KOPT-K1 (cell line): ENCODE data around the gene PRKAA2.

Experiments used
- H3K27ac ChIP-seq: fragments of 200-600 bp; sonication (generic); 2 replicates; pipeline ENCODE4 v1.5.1; 2016; ENCODE audit warnings: antibody characterized with exemption, mild to moderate bottlenecking, low read depth, low read length; ENCODE audit not compliant: poor library complexity, severe bottlenecking
- H3K36me3 ChIP-seq: fragments of 200-600 bp; sonication (generic); 2 replicates; pipeline ENCODE4 v1.5.1; 2017; ENCODE audit warnings: antibody characterized with exemption, mild to moderate bottlenecking, low read length, moderate library complexity; ENCODE audit not compliant: insufficient read depth
- H3K9me3 ChIP-seq: fragments of 200-600 bp; sonication (generic); 2 replicates; pipeline ENCODE4 v1.5.1; 2017; ENCODE audit warnings: antibody characterized with exemption, low read length, mild to moderate bottlenecking; ENCODE audit not compliant: insufficient read depth, poor library complexity, severe bottlenecking

The PRKAA2 gene

GRCh38 chr1:56644064-56644918, 823 bp upstream of the PRKAA2 start:
- Histone ChIP-seq H3K27ac (no peak overlapping the region), H3K36me3 (no peaks in the 10 kb centered on the region), H3K9me3 (no peaks in the 10 kb centered on the region)

GRCh38 chr1:56645677-56646305, 677 bp downstream of the PRKAA2 start:
- Histone ChIP-seq H3K27ac (no peak overlapping the region), H3K9me3 (no peaks in the 10 kb centered on the region), H3K36me3 (no peaks in the 10 kb centered on the region)

GRCh38 chr1:56646611-56647010, 1.5 kb downstream of the PRKAA2 start:
- no peaks in the 10 kb centered on the region for H3K9me3 ChIP-seq

GRCh38 chr1:56647106-56647505, 2.0 kb downstream of the PRKAA2 start:
- Histone ChIP-seq H3K36me3 (no peaks in the 10 kb centered on the region), H3K27ac (no peak overlapping the region), H3K9me3 (no peaks in the 10 kb centered on the region)

More at GRCh38 chr1:56646611-56647010, 1.5 kb downstream of the PRKAA2 start:
- Histone ChIP-seq H3K36me3 (no peaks in the 10 kb centered on the region), H3K27ac (no peak overlapping the region)

GRCh38 chr1:56648546-56648945, 3.4 kb downstream of the PRKAA2 start:
- Histone ChIP-seq H3K36me3 (no peaks in the 10 kb centered on the region), H3K27ac (no peak overlapping the region), H3K9me3 (no peaks in the 10 kb centered on the region)

GRCh38 chr1:56654126-56654923, 9.2 kb downstream of the PRKAA2 start:
- Histone ChIP-seq H3K27ac (no peak overlapping the region), H3K36me3 (no peaks in the 10 kb centered on the region), H3K9me3 (peaks cover 15% of the 10 kb centered on the region)

GRCh38 chr1:56655991-56656613, 11.0 kb downstream of the PRKAA2 start:
- no peaks in the 10 kb centered on the region for H3K36me3 ChIP-seq
- H3K27ac ChIP-seq = no peak overlapping the region
- H3K9me3 ChIP-seq = peaks cover 15% of the 10 kb centered on the region

GRCh38 chr1:56658254-56658653, 13.1 kb downstream of the PRKAA2 start:
- no peaks in the 10 kb centered on the region for H3K36me3 ChIP-seq
- no peak overlapping the region for H3K27ac ChIP-seq
- peaks cover 15% of the 10 kb centered on the region for H3K9me3 ChIP-seq

GRCh38 chr1:56660293-56660692, 15.2 kb downstream of the PRKAA2 start:
- H3K36me3 ChIP-seq = no peaks in the 10 kb centered on the region
- no peak overlapping the region for H3K27ac ChIP-seq
- H3K9me3 ChIP-seq = peaks cover 15% of the 10 kb centered on the region

- H3K36me3 ChIP-seq = no peaks in the 10 kb centered on the region
- no peaks in the 10 kb centered on the region for H3K9me3 ChIP-seq
- no peak overlapping the region for H3K27ac ChIP-seq
Measured at GRCh38 chr1:56663846-56664245, 18.7 kb downstream of the PRKAA2 start.

GRCh38 chr1:56665384-56665783, 20.3 kb downstream of the PRKAA2 start:
- no peaks in the 10 kb centered on the region for H3K36me3 ChIP-seq
- H3K27ac ChIP-seq = no peak overlapping the region
- no peaks in the 10 kb centered on the region for H3K9me3 ChIP-seq

GRCh38 chr1:56666112-56666608, 21.0 kb downstream of the PRKAA2 start:
- Histone ChIP-seq H3K27ac (no peak overlapping the region), H3K9me3 (no peaks in the 10 kb centered on the region), H3K36me3 (no peaks in the 10 kb centered on the region)

- no peak overlapping the region for H3K27ac ChIP-seq
- H3K36me3 ChIP-seq = no peaks in the 10 kb centered on the region
- H3K9me3 ChIP-seq = no peaks in the 10 kb centered on the region
Measured at GRCh38 chr1:56670350-56670749, 25.2 kb downstream of the PRKAA2 start.

- no peaks in the 10 kb centered on the region for H3K36me3 ChIP-seq
- no peaks in the 10 kb centered on the region for H3K9me3 ChIP-seq
- no peak overlapping the region for H3K27ac ChIP-seq
Measured at GRCh38 chr1:56671085-56671484, 26.0 kb downstream of the PRKAA2 start.

- H3K36me3 ChIP-seq = no peaks in the 10 kb centered on the region
- H3K9me3 ChIP-seq = no peaks in the 10 kb centered on the region
Measured at GRCh38 chr1:56671542-56671941, 26.4 kb downstream of the PRKAA2 start.

More at GRCh38 chr1:56671542-56671941, 26.4 kb downstream of the PRKAA2 start:
- no peak overlapping the region for H3K27ac ChIP-seq
